WTC11 (cell line): Measurements from ENCODE around the gene ZNF780A. TPM values are rescaled to one million over a fixed set of nuclear protein-coding genes. Genes with fewer than 3 reads are reported as not detected.

ENCODE experiments used
- ATAC-seq: fragments of 200-7000 bp; cut with Tn5 transposase; 2 replicates; pipeline ENCODE4 v1.10.0; 2021; ENCODE audit warnings: mild to moderate bottlenecking, moderate library complexity
- CTCF ChIA-PET: fragments of 300-600 bp; sonication (Branson Sonifier 250); formaldehyde crosslinking; loops from one replicate; lab custom pipeline; 2021; ENCODE audit warnings: antibody characterized with exemption; lab: Charles Lee
- POLR2A ChIA-PET: fragments of 350-600 bp; sonication (Branson Sonifier 250); formaldehyde crosslinking; loops from one replicate; lab custom pipeline; 2021; ENCODE audit warnings: antibody characterized with exemption; lab: Charles Lee
- DNase-seq: peaks from one replicate; pipeline ENCODE4 v3.0.0; 2021; ENCODE audit warnings: low spot score
- H3K27ac Mint-ChIP-seq: 2 replicates; pipeline ENCODE4 v1.8.0; 2021; ENCODE audit warnings: mixed read lengths
- H3K27me3 Mint-ChIP-seq: 2 replicates; pipeline ENCODE4 v1.8.0; 2021; ENCODE audit warnings: low read depth, mild to moderate bottlenecking, moderate library complexity, mixed read lengths
- H3K36me3 Mint-ChIP-seq: 2 replicates; pipeline ENCODE4 v1.8.0; 2021; ENCODE audit warnings: mixed read lengths
- H3K4me1 Mint-ChIP-seq: 2 replicates; pipeline ENCODE4 v1.8.0; 2022; ENCODE audit warnings: mixed read lengths
- H3K4me3 Mint-ChIP-seq: 2 replicates; pipeline ENCODE4 v1.8.0; 2021; ENCODE audit warnings: mild to moderate bottlenecking, moderate library complexity, mixed read lengths
- H3K9me3 Mint-ChIP-seq: 2 replicates; pipeline ENCODE4 v1.8.0; 2021; ENCODE audit warnings: mixed read lengths
- AR ChIP-seq: fragments of 250-450 bp; sonication (Bioruptor Pico); IDR thresholded peaks from 2 replicates; pipeline ENCODE4 v1.9.0; 2021; ENCODE audit warnings: mild to moderate bottlenecking
- ARID4B ChIP-seq: sonication (generic); formaldehyde crosslinking; IDR thresholded peaks from 2 replicates; pipeline ENCODE4 v1.8.0; 2023; ENCODE audit warnings: missing genetic modification reagents, mild to moderate bottlenecking, borderline replicate concordance
- ATF1 ChIP-seq: sonication (generic); formaldehyde crosslinking; IDR thresholded peaks from 2 replicates; pipeline ENCODE4 v1.8.1; 2023; ENCODE audit warnings: mild to moderate bottlenecking, moderate library complexity, missing genetic modification reagents
- GABPB1 ChIP-seq: sonication (generic); formaldehyde crosslinking; IDR thresholded peaks from 2 replicates; pipeline ENCODE4 v1.8.1; 2023; ENCODE audit warnings: mild to moderate bottlenecking, missing genetic modification reagents
- GTF2I ChIP-seq: fragments of 250-450 bp; sonication (Bioruptor Pico); conservative IDR thresholded peaks from 2 replicates; pipeline ENCODE4 v1.4.0; 2021; ENCODE audit warnings: mild to moderate bottlenecking
- HMGXB4 ChIP-seq: sonication (generic); formaldehyde crosslinking; IDR thresholded peaks from 2 replicates; pipeline ENCODE4 v1.8.1; 2023; ENCODE audit warnings: mild to moderate bottlenecking, moderate library complexity, missing genetic modification reagents
- KAT7 ChIP-seq: sonication (generic); formaldehyde crosslinking; IDR thresholded peaks from 2 replicates; pipeline ENCODE4 v1.8.1; 2023; ENCODE audit warnings: missing genetic modification reagents, mild to moderate bottlenecking, borderline replicate concordance
- OVOL2 ChIP-seq: fragments of 250-450 bp; sonication (Bioruptor Pico); IDR thresholded peaks from 2 replicates; pipeline ENCODE4 v1.9.0; 2021; ENCODE audit warnings: mild to moderate bottlenecking, borderline replicate concordance
- RORB ChIP-seq: fragments of 250-450 bp; sonication (Bioruptor Pico); IDR thresholded peaks from 2 replicates; pipeline ENCODE4 v1.9.0; 2021; ENCODE audit warnings: mild to moderate bottlenecking
- TEAD4 ChIP-seq: sonication (generic); formaldehyde crosslinking; IDR thresholded peaks from 2 replicates; pipeline ENCODE4 v1.8.0; 2022; ENCODE audit warnings: mild to moderate bottlenecking, missing genetic modification reagents
- TP53 ChIP-seq: sonication (generic); formaldehyde crosslinking; IDR thresholded peaks from 2 replicates; pipeline ENCODE4 v1.8.1; 2023; ENCODE audit warnings: mild to moderate bottlenecking, missing genetic modification reagents
- USF1 ChIP-seq: sonication (generic); formaldehyde crosslinking; IDR thresholded peaks from 2 replicates; pipeline ENCODE4 v1.8.0; 2022; ENCODE audit warnings: mild to moderate bottlenecking, missing genetic modification reagents
- ZNF232 ChIP-seq: sonication (generic); formaldehyde crosslinking; IDR thresholded peaks from 2 replicates; pipeline ENCODE4 v1.8.0; 2022; ENCODE audit warnings: mild to moderate bottlenecking, missing genetic modification reagents
- ZNF317 ChIP-seq: sonication (generic); formaldehyde crosslinking; IDR thresholded peaks from 2 replicates; pipeline ENCODE4 v1.8.1; 2023; ENCODE audit warnings: low read depth, mild to moderate bottlenecking, moderate library complexity, missing genetic modification reagents, borderline replicate concordance
- ZSCAN18 ChIP-seq: fragments of 250-450 bp; sonication (Bioruptor Pico); IDR thresholded peaks from 2 replicates; pipeline ENCODE4 v2.1.2; 2022; ENCODE audit warnings: mild to moderate bottlenecking, moderate library complexity
- total RNA-seq: library from RNA; stranded (reverse); gene quantifications from 3 replicates; pipeline ENCODE4 v1.2.3, GENCODE V29; 2021
- TF ChIP-seq, protein P1 (sequence below): fragments of 250-450 bp; sonication (Bioruptor Pico); conservative IDR thresholded peaks from 2 replicates; pipeline ENCODE4 v1.9.0; 2021; ENCODE audit warnings: mild to moderate bottlenecking

ZNF780A gene
- total RNA-seq, 1 experiment from 2014 or later = 14.5 TPM

DNA sequence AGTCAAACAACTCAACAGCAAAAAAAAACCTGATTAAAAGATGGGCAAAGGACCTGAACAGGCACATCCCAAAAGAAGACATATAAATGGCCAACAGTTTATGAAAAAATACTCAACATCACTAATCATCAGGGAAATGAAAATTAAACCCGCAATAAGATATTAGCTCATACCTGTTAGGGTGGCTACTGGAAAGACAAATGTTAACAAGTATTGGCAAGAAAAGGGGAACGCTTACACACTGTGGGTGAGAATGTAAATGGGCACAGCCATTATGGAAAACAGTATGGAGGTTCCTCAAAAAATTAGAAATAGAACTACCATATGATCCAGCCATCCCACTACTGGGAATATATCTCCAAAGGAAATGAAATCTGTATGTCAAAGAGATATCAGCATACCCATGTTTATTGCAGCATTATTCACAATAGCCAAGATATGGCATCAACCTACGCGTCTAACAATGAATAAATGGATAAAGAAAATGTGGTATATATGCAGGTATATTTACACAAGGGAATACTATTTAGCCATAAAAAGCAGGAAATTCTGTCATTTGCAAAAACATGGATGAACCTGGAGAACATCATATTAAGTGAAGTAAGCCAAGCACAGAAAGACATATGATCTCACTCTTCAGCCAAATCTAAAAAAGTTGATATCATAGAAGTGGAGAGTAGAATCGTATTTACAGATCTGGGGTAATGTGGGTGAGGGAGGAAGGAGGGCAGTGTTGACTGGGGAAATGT lies 2.3 kb downstream of the ZNF780A start (continued):
- TF ChIP-seq HMGXB4 = no peak
- no peak for TF ChIP-seq KAT7 (CRISPR knock-in tag)
- TF ChIP-seq GTF2I = no peak
- TF ChIP-seq ZSCAN18 (CRISPR knock-in tag) = no peak
- TF ChIP-seq RORB (CRISPR knock-in tag) = no peak
- no peak for TF ChIP-seq TEAD4 (CRISPR knock-in tag)
- no peak for TF ChIP-seq OVOL2 (CRISPR knock-in tag)
- TF ChIP-seq TP53 (CRISPR knock-in tag) = no peak
- TF ChIP-seq USF1 (CRISPR knock-in tag) = no peak
- TF ChIP-seq, protein P1, sequence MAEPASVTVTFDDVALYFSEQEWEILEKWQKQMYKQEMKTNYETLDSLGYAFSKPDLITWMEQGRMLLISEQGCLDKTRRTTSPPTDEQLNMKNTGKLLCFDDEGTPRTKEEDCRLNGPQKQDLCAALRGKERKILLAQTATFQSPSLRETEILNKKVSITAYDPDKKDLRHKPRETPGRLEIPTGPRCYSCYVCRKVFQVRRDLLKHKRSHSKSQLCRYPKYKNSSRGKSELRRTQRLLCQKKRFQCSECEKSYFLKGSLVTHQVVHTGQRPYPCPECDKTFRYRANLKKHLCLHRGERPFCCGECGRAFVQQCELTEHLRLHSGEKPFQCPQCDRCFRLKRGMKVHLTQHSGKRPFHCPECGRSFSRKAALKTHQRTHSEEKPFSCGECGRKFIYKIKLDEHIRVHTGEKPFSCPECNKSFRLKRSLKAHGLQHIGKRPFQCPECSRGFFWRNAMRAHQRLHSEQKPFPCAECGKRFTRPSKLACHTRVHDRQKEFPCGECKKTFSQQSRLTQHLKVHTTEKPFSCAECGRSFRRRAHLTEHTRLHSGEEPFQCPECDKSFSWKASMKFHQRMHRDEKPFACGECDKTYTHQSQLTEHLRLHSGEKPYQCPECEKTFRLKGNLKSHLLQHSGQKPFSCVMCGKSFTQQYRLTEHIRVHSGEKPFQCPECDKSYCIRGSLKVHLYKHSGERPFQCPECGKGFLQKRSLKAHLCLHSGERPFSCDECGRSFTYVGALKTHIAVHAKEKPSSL (CRISPR knock-in tag) = no peak
- TF ChIP-seq, all 79 proteins: peak for 0

DNA sequence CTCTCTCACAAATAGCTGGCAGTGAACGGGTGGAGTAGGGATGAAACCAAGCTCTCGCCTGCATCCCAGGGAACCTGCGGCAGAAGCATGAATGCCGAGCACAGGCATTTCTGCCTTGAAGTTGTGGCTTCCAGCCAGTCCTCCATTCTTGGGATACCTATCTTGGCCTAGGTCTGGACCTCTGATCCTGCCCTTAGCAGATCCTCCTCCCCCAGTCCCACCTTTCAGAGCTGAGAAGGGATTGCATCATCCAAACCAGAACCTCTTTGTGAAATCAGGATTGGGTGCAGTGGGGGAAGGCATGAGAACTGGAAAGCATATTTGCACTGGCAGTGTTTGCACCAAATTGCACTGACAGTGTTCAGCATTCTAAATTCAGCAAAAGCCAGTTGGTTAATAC lies 5.8 kb downstream of the ZNF780A start:
- POLR2A ChIA-PET = interaction anchor here (1.0 kb wide), 1 partner anchor 52 kb away, joined by 3 read pairs; no protein-coding TSS in a partner anchor
- peak overlapping the region; percentile 33; the same call in 1 of the 2 replicates for H3K27ac Mint-ChIP-seq
- peaks cover 48% of the 10 kb centered on the region for H3K36me3 Mint-ChIP-seq
- H3K4me3 Mint-ChIP-seq = no peak overlapping the region
- no peaks in the 10 kb centered on the region for H3K27me3 Mint-ChIP-seq
- TF ChIP-seq ARID4B (CRISPR knock-in tag) (no peak), ATF1 (CRISPR knock-in tag) (no peak), ZNF232 (no peak), AR (CRISPR knock-in tag) (no peak), GABPB1 (CRISPR knock-in tag) (peak; percentile 99), ZNF317 (CRISPR knock-in tag) (no peak)
- TF ChIP-seq, all 79 proteins: peak for 1
- peaks cover 9% of the 10 kb centered on the region for H3K9me3 Mint-ChIP-seq
- peaks cover 9% of the 10 kb centered on the region for H3K4me1 Mint-ChIP-seq
- no peak; the same call in 1 of the 2 replicates for ATAC-seq
- DNase-seq = no peak
- CTCF ChIA-PET = interaction anchor here (0.8 to 1.5 kb wide), 2 partner anchors 81 to 107 kb away, joined by 4 to 6 read pairs; no protein-coding TSS in a partner anchor
